Measurements from ENCODE around the gene BMP10.

BMP10 gene

DNA sequence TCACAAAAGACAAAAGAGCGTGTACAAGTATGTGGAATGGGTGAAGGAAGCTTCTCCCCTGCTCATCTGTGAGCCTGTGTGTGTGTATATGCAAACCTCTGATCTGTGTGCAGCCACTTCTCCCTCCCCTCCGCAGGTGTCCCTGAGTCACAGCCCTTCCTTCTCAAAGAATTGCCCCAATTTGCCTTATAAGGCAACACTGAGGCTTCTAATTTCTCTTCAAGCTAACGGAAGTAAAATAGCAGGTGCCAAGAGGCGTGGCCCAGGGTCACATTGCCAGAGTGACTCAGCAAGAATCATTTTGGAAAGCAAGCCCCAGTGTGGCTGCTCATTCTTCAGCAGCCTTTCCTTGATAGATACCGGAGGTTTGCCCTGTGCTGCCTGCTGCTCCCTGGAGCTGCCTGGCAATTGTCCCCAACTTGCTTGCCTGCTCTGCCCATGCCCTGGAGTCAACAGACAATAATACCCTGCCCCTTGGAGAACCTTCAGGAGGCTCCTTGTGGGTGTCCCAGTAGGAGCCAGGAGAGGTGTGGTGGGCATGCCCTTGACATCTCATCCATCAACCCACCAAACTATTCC, 37.3 kb upstream of the BMP10 start:
- WGBS (ENCODE audit: insufficient coverage): 2% methylated on average over 4 of the region's 5 CpGs
- H3K27ac ChIP-seq (ENCODE audit: insufficient read depth in 1 of 2, low read depth in 1 of 2, low read length in 2 of 2, poor library complexity in 1 of 2, severe bottlenecking in 2 of 2): peak overlapping the region in 1 of 2 experiments; percentile 69
- POLR2A ChIA-PET: interaction anchor here (1.1 kb wide), 1 partner anchor 19 kb away, joined by 4 read pairs; no protein-coding TSS in a partner anchor
- no peaks in the 10 kb centered on the region for H3K9me3 ChIP-seq (ENCODE audit: control extremely low read depth in 1 of 5, control insufficient read depth in 4 of 5, insufficient read depth in 2 of 5, low read depth in 1 of 5, low read length in 4 of 5)
- H3K27me3 ChIP-seq (replicated peaks in 2 of 5; ENCODE audit: control insufficient read depth in 4 of 5, insufficient read depth in 5 of 5, low read length in 4 of 5): no peaks in the 10 kb centered on the region
- peak overlapping the region in 3 of 7 experiments; percentile 5 to 54 (median 52) for H3K4me3 ChIP-seq (ENCODE audit: control insufficient read depth in 1 of 7, extremely low read depth in 1 of 7, insufficient read depth in 4 of 7, low read depth in 2 of 7, low read length in 6 of 7)
- peak; percentile 93 to 99 (median 99) for DNase-seq
- H3K36me3 ChIP-seq (ENCODE audit: control insufficient read depth in 4 of 4, insufficient read depth in 4 of 4, low read length in 3 of 4): no peaks in the 10 kb centered on the region
- H3K4me1 ChIP-seq (ENCODE audit: control extremely low read depth in 1 of 4, control insufficient read depth in 4 of 4, insufficient read depth in 4 of 4, low read length in 3 of 4): peaks cover 11 to 61% (median 53%) of the 10 kb centered on the region in 4 experiments
- CTCF ChIA-PET: interaction anchor here (0.6 to 4.5 kb wide), 29 partner anchors 12 to 645 kb away, joined by 3 to 32 read pairs (median 4); partner anchors contain the start of gene ARHGAP25

- Histone ChIP-seq H3K4me1 (ENCODE audit: control extremely low read depth in 1 of 4, control insufficient read depth in 4 of 4, insufficient read depth in 4 of 4, low read length in 3 of 4) (peaks cover 11 to 55% (median 47%) of the 10 kb centered on the region in 4 experiments), H3K27ac (ENCODE audit: insufficient read depth in 1 of 2, low read depth in 1 of 2, low read length in 2 of 2, poor library complexity in 1 of 2, severe bottlenecking in 2 of 2) (peak overlapping the region in 1 of 2 experiments; percentile 18), H3K36me3 (ENCODE audit: control insufficient read depth in 4 of 4, insufficient read depth in 4 of 4, low read length in 3 of 4) (no peaks in the 10 kb centered on the region), H3K9me3 (ENCODE audit: control extremely low read depth in 1 of 5, control insufficient read depth in 4 of 5, insufficient read depth in 2 of 5, low read depth in 1 of 5, low read length in 4 of 5) (no peaks in the 10 kb centered on the region), H3K27me3 (replicated peaks in 2 of 5; ENCODE audit: control insufficient read depth in 4 of 5, insufficient read depth in 5 of 5, low read length in 4 of 5) (no peaks in the 10 kb centered on the region), H3K4me3 (ENCODE audit: control insufficient read depth in 1 of 7, extremely low read depth in 1 of 7, insufficient read depth in 4 of 7, low read depth in 2 of 7, low read length in 6 of 7) (peak overlapping the region in 1 of 7 experiments; percentile 19)
- 83% methylated on average over 3 of the region's 4 CpGs for WGBS (ENCODE audit: insufficient coverage)
- DNase-seq: no peak
- ChIA-PET CTCF (interaction anchor here (0.8 to 4.5 kb wide), 27 partner anchors 11 to 444 kb away, joined by 3 to 32 read pairs (median 4); partner anchors contain the start of gene ARHGAP25), POLR2A (interaction anchor here (1.1 kb wide), 1 partner anchor 19 kb away, joined by 4 read pairs; no protein-coding TSS in a partner anchor)
Observed at GRCh38 chr2:68907920-68908253, 36.7 kb upstream of the BMP10 start.

GRCh38 chr2:68907232-68907919, 36.2 kb upstream of the BMP10 start:
- WGBS (ENCODE audit: insufficient coverage): 100% methylated on average over 4 of the region's 5 CpGs
- no peak overlapping the region for H3K4me3 ChIP-seq (ENCODE audit: control insufficient read depth in 1 of 7, extremely low read depth in 1 of 7, insufficient read depth in 4 of 7, low read depth in 2 of 7, low read length in 6 of 7)
- no peak for DNase-seq

DNA sequence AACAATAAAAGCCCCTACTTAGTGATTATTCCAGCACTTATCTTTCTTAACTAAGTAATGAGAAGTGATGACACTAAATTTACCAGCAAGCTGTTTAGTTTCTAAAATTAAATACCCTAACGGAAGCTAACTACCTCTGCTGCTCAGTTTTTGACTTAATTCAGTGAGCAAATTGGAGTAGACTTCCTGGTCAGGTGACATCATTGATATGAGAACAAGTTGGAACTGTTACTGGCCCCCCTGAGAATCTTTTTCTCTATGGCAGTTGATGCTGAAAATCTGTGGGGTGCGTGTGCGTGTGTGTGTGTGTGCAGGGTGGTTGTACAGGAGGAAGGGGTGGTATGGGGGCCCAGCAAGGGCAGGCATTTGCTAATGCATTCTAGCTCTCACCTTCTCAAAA, 35.5 kb upstream of the BMP10 start:
- H3K27me3 ChIP-seq (replicated peaks in 2 of 5; ENCODE audit: control insufficient read depth in 4 of 5, insufficient read depth in 5 of 5, low read length in 4 of 5): no peaks in the 10 kb centered on the region
- POLR2A ChIA-PET: no interaction called here
- peaks cover 0 to under 1% (median 0%) of the 10 kb centered on the region in 5 experiments for H3K9me3 ChIP-seq (ENCODE audit: control extremely low read depth in 1 of 5, control insufficient read depth in 4 of 5, insufficient read depth in 2 of 5, low read depth in 1 of 5, low read length in 4 of 5)
- no peak overlapping the region for H3K4me3 ChIP-seq (ENCODE audit: control insufficient read depth in 1 of 7, extremely low read depth in 1 of 7, insufficient read depth in 4 of 7, low read depth in 2 of 7, low read length in 6 of 7)
- H3K4me1 ChIP-seq (ENCODE audit: control extremely low read depth in 1 of 4, control insufficient read depth in 4 of 4, insufficient read depth in 4 of 4, low read length in 3 of 4): peaks cover 8 to 43% (median 35%) of the 10 kb centered on the region in 4 experiments
- CTCF ChIA-PET: interaction anchor here (0.9 to 4.5 kb wide), 10 partner anchors 9 to 198 kb away, joined by 3 to 32 read pairs (median 7); no protein-coding TSS in a partner anchor
- no peaks in the 10 kb centered on the region for H3K36me3 ChIP-seq (ENCODE audit: control insufficient read depth in 4 of 4, insufficient read depth in 4 of 4, low read length in 3 of 4)
- WGBS (ENCODE audit: insufficient coverage): 67% methylated on average over 1 of the region's 3 CpGs
- no peak for DNase-seq
- no peak overlapping the region for H3K27ac ChIP-seq (ENCODE audit: insufficient read depth in 1 of 2, low read depth in 1 of 2, low read length in 2 of 2, poor library complexity in 1 of 2, severe bottlenecking in 2 of 2)

More at GRCh38 chr2:68907232-68907919, 36.2 kb upstream of the BMP10 start:
- Histone ChIP-seq H3K27ac (ENCODE audit: insufficient read depth in 1 of 2, low read depth in 1 of 2, low read length in 2 of 2, poor library complexity in 1 of 2, severe bottlenecking in 2 of 2) (peak overlapping the region in 1 of 2 experiments; percentile 18), H3K36me3 (ENCODE audit: control insufficient read depth in 4 of 4, insufficient read depth in 4 of 4, low read length in 3 of 4) (no peaks in the 10 kb centered on the region), H3K27me3 (replicated peaks in 2 of 5; ENCODE audit: control insufficient read depth in 4 of 5, insufficient read depth in 5 of 5, low read length in 4 of 5) (no peaks in the 10 kb centered on the region), H3K4me1 (ENCODE audit: control extremely low read depth in 1 of 4, control insufficient read depth in 4 of 4, insufficient read depth in 4 of 4, low read length in 3 of 4) (peaks cover 11 to 50% (median 42%) of the 10 kb centered on the region in 4 experiments), H3K9me3 (ENCODE audit: control extremely low read depth in 1 of 5, control insufficient read depth in 4 of 5, insufficient read depth in 2 of 5, low read depth in 1 of 5, low read length in 4 of 5) (no peaks in the 10 kb centered on the region)
- CTCF ChIA-PET: interaction anchor here (0.8 to 4.5 kb wide), 28 partner anchors 10 to 443 kb away, joined by 3 to 32 read pairs (median 4); partner anchors contain the start of gene ARHGAP25
- POLR2A ChIA-PET: interaction anchor here (1.1 kb wide), 1 partner anchor 18 kb away, joined by 4 read pairs; no protein-coding TSS in a partner anchor

DNA sequence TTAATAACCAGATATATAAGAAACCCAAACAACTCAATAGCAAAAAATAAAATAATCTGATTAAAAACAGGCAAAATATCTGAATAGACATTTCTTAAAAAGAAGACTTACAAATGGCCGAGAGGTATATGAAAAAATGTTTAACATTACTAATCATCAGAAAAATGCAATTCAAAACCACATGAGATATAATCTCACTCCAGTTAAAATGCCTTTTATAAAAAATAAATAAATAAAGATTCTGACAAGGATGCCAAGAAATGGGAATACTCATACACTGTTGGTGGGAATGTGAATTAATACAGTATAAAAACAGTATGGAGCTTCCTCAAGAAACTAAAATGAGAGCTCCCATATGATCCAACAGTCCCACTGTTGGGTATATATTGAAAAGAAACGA, 33.9 kb upstream of the BMP10 start:
- ChIA-PET POLR2A (no interaction called here), CTCF (no interaction called here)
- no peak overlapping the region for H3K27ac ChIP-seq (ENCODE audit: insufficient read depth in 1 of 2, low read depth in 1 of 2, low read length in 2 of 2, poor library complexity in 1 of 2, severe bottlenecking in 2 of 2)
- peaks cover 0 to 13% (median 2%) of the 10 kb centered on the region in 5 experiments for H3K9me3 ChIP-seq (ENCODE audit: control extremely low read depth in 1 of 5, control insufficient read depth in 4 of 5, insufficient read depth in 2 of 5, low read depth in 1 of 5, low read length in 4 of 5)
- H3K36me3 ChIP-seq (ENCODE audit: control insufficient read depth in 4 of 4, insufficient read depth in 4 of 4, low read length in 3 of 4): no peaks in the 10 kb centered on the region
- no peaks in the 10 kb centered on the region for H3K27me3 ChIP-seq (replicated peaks in 2 of 5; ENCODE audit: control insufficient read depth in 4 of 5, insufficient read depth in 5 of 5, low read length in 4 of 5)
- H3K4me1 ChIP-seq (ENCODE audit: control extremely low read depth in 1 of 4, control insufficient read depth in 4 of 4, insufficient read depth in 4 of 4, low read length in 3 of 4): peaks cover 8 to 29% (median 24%) of the 10 kb centered on the region in 4 experiments
- 100% methylated on average over 1 of the region's 2 CpGs for WGBS (ENCODE audit: insufficient coverage)
- no peak for DNase-seq
- no peak overlapping the region for H3K4me3 ChIP-seq (ENCODE audit: control insufficient read depth in 1 of 7, extremely low read depth in 1 of 7, insufficient read depth in 4 of 7, low read depth in 2 of 7, low read length in 6 of 7)

- WGBS (ENCODE audit: insufficient coverage): no CpG with 5 or more reads among the region's 1 CpG
- POLR2A ChIA-PET: no interaction called here
Observed at GRCh38 chr2:68901561-68901960, 30.4 kb upstream of the BMP10 start.

GRCh38 chr2:68901199-68901514, 30.0 kb upstream of the BMP10 start:
- 100% methylated on average over 4 of the region's 4 CpGs for WGBS (ENCODE audit: insufficient coverage)
- no peak for DNase-seq

More at GRCh38 chr2:68901561-68901960, 30.4 kb upstream of the BMP10 start:
- CTCF ChIA-PET: interaction anchor here (0.7 to 0.9 kb wide), 2 partner anchors 11 to 26 kb away, joined by 3 read pairs; no protein-coding TSS in a partner anchor
- no peak for DNase-seq
- H3K4me1 ChIP-seq (ENCODE audit: control extremely low read depth in 1 of 4, control insufficient read depth in 4 of 4, insufficient read depth in 4 of 4, low read length in 3 of 4): no peaks in the 10 kb centered on the region
- no peak overlapping the region for H3K4me3 ChIP-seq (ENCODE audit: control insufficient read depth in 1 of 7, extremely low read depth in 1 of 7, insufficient read depth in 4 of 7, low read depth in 2 of 7, low read length in 6 of 7)
- no peaks in the 10 kb centered on the region for H3K27me3 ChIP-seq (replicated peaks in 2 of 5; ENCODE audit: control insufficient read depth in 4 of 5, insufficient read depth in 5 of 5, low read length in 4 of 5)
- H3K27ac ChIP-seq (ENCODE audit: insufficient read depth in 1 of 2, low read depth in 1 of 2, low read length in 2 of 2, poor library complexity in 1 of 2, severe bottlenecking in 2 of 2): no peak overlapping the region
- H3K9me3 ChIP-seq (ENCODE audit: control extremely low read depth in 1 of 5, control insufficient read depth in 4 of 5, insufficient read depth in 2 of 5, low read depth in 1 of 5, low read length in 4 of 5): peaks cover 0 to 13% (median 2%) of the 10 kb centered on the region in 5 experiments
- H3K36me3 ChIP-seq (ENCODE audit: control insufficient read depth in 4 of 4, insufficient read depth in 4 of 4, low read length in 3 of 4): no peaks in the 10 kb centered on the region

More at GRCh38 chr2:68901199-68901514, 30.0 kb upstream of the BMP10 start:
- H3K4me1 ChIP-seq (ENCODE audit: control extremely low read depth in 1 of 4, control insufficient read depth in 4 of 4, insufficient read depth in 4 of 4, low read length in 3 of 4): no peaks in the 10 kb centered on the region
- H3K4me3 ChIP-seq (ENCODE audit: control insufficient read depth in 1 of 7, extremely low read depth in 1 of 7, insufficient read depth in 4 of 7, low read depth in 2 of 7, low read length in 6 of 7): no peak overlapping the region
- H3K36me3 ChIP-seq (ENCODE audit: control insufficient read depth in 4 of 4, insufficient read depth in 4 of 4, low read length in 3 of 4): no peaks in the 10 kb centered on the region
- ChIA-PET CTCF (interaction anchor here (0.9 kb wide), 1 partner anchor 11 kb away, joined by 3 read pairs; no protein-coding TSS in a partner anchor), POLR2A (no interaction called here)
- no peaks in the 10 kb centered on the region for H3K27me3 ChIP-seq (replicated peaks in 2 of 5; ENCODE audit: control insufficient read depth in 4 of 5, insufficient read depth in 5 of 5, low read length in 4 of 5)
- peaks cover 0 to 13% (median 2%) of the 10 kb centered on the region in 5 experiments for H3K9me3 ChIP-seq (ENCODE audit: control extremely low read depth in 1 of 5, control insufficient read depth in 4 of 5, insufficient read depth in 2 of 5, low read depth in 1 of 5, low read length in 4 of 5)
- H3K27ac ChIP-seq (ENCODE audit: insufficient read depth in 1 of 2, low read depth in 1 of 2, low read length in 2 of 2, poor library complexity in 1 of 2, severe bottlenecking in 2 of 2): no peak overlapping the region

Measured in common myeloid progenitor, CD34-positive (primary cell).